Caco-2 (cell line): ENCODE measurements around the gene TMEM266. TPM values are rescaled to one million over a fixed set of nuclear protein-coding genes. Genes with fewer than 3 reads are reported as not detected.

Experiments
- BruUV-seq: library from RNA; stranded (reverse); fragments of 400-500 nt; replicated peaks from 2 replicates; lab custom pipeline; 2021; lab: Mats Ljungman, UMichigan
- CTCF ChIA-PET: fragments of 300-600 bp; sonication (Branson Sonifier 250); formaldehyde crosslinking; loops from one replicate; lab custom pipeline; 2022; ENCODE audit warnings: antibody characterized with exemption; lab: Charles Lee
- POLR2A ChIA-PET: fragments of 300-600 bp; sonication (Branson Sonifier 250); formaldehyde crosslinking; loops from one replicate; lab custom pipeline; 2022; ENCODE audit warnings: antibody characterized with exemption; lab: Charles Lee
- DNase-seq, 2 experiments: peaks; one replicate each; pipeline versions ENCODE4 v3.0.0 to v3.0.0-alpha.2; 2020 to 2022
- H3K27me3 ChIP-seq: replicated peaks from 2 replicates; pipeline ENCODE4 v1.6.0; 2011; ENCODE audit warnings: low read length; ENCODE audit not compliant: control insufficient read depth, insufficient read depth
- H3K36me3 ChIP-seq: 2 replicates; pipeline ENCODE4 v1.5.1; 2011; ENCODE audit warnings: low read length; ENCODE audit not compliant: control insufficient read depth, insufficient read depth
- H3K4me1 ChIP-seq: fragments of 250-450 bp; sonication (Bioruptor Pico); 2 replicates; pipeline ENCODE4 v1.5.1; 2020; ENCODE audit warnings: mild to moderate bottlenecking
- H3K4me3 ChIP-seq: 2 replicates; pipeline ENCODE4 v1.5.1; 2011; ENCODE audit warnings: low read depth, mild to moderate bottlenecking, control low read depth, low read length
- H3K9me3 ChIP-seq: fragments of 250-450 bp; sonication (Bioruptor Pico); 2 replicates; pipeline ENCODE4 v1.5.1; 2020; ENCODE audit warnings: mild to moderate bottlenecking, moderate library complexity
- H3K27ac Mint-ChIP-seq: one replicate; pipeline ENCODE4 v1.8.0; 2022; ENCODE audit warnings: mixed read lengths; ENCODE audit not compliant: unreplicated experiment
- H3K27me3 Mint-ChIP-seq: one replicate; pipeline ENCODE4 v1.8.0; 2022; ENCODE audit warnings: mixed read lengths; ENCODE audit not compliant: insufficient read depth, unreplicated experiment
- H3K36me3 Mint-ChIP-seq: one replicate; pipeline ENCODE4 v1.8.0; 2022; ENCODE audit warnings: mild to moderate bottlenecking, mixed read lengths; ENCODE audit not compliant: insufficient read depth, unreplicated experiment
- H3K4me1 Mint-ChIP-seq: one replicate; pipeline ENCODE4 v1.8.0; 2022; ENCODE audit warnings: low read depth, mixed read lengths; ENCODE audit not compliant: unreplicated experiment
- H3K4me3 Mint-ChIP-seq: one replicate; pipeline ENCODE4 v1.8.0; 2022; ENCODE audit warnings: mild to moderate bottlenecking, moderate library complexity, mixed read lengths; ENCODE audit not compliant: unreplicated experiment
- H3K9me3 Mint-ChIP-seq: one replicate; pipeline ENCODE4 v1.8.0; 2022; ENCODE audit warnings: mixed read lengths; ENCODE audit not compliant: unreplicated experiment
- CTCF ChIP-seq, 2 experiments: fragments of 200-600 bp in 1 of 2; IDR thresholded peaks; 1 replicate in 1 of 2; 2 replicates in 1 of 2; pipeline versions ENCODE4 v1.5.1 to v1.8.0; 2011 to 2022; ENCODE audit warnings: antibody characterized with exemption in 1 of 2, control low read depth in 1 of 2, inconsistent platforms in 1 of 2, low read depth in 1 of 2, low read length in 1 of 2, mild to moderate bottlenecking in 1 of 2, moderate library complexity in 1 of 2; ENCODE audit not compliant: insufficient read depth in 1 of 2, severe bottlenecking in 1 of 2, unreplicated experiment in 1 of 2
- intact Hi-C: fragments of 100-400 bp; cut with micrococcal nuclease; formaldehyde crosslinking; loops from one replicate; pipeline ENCODE4 v1.10.0; 2022; ENCODE audit not compliant: unreplicated experiment
- total RNA-seq: library from RNA; stranded (reverse); gene quantifications from 2 replicates; pipeline ENCODE4 v1.2.3, GENCODE V29; 2022

TMEM266 gene
- total RNA-seq, 1 experiment from 2014 or later = 0.27 TPM

GRCh38 chr15:76155731-76156130 is 95.9 kb downstream of the TMEM266 start:
- H3K27me3 ChIP-seq = no peaks in the 10 kb centered on the region
- ChIA-PET CTCF (no interaction called here), POLR2A (no interaction called here)
- Mint-ChIP-seq H3K4me1 (peaks cover 7% of the 10 kb centered on the region), H3K27me3 (no peaks in the 10 kb centered on the region), H3K36me3 (peaks cover 5% of the 10 kb centered on the region), H3K4me3 (no peak overlapping the region), H3K9me3 (no peaks in the 10 kb centered on the region), H3K27ac (no peak overlapping the region)
- no peak for TF ChIP-seq CTCF (IDR thresholded peaks at IDR 0.05; ENCODE audit: insufficient read depth in 1 of 2, low read depth in 1 of 2, low read length in 1 of 2, severe bottlenecking in 1 of 2, unreplicated experiment in 1 of 2)
- H3K4me3 ChIP-seq = no peak overlapping the region
- no peaks in the 10 kb centered on the region for H3K36me3 ChIP-seq
- no peaks in the 10 kb centered on the region for H3K4me1 ChIP-seq
- no peak for DNase-seq
- no peaks in the 10 kb centered on the region for H3K9me3 ChIP-seq
- intact Hi-C loops = no loop called here
- no TSS peak for BruUV-seq

DNA sequence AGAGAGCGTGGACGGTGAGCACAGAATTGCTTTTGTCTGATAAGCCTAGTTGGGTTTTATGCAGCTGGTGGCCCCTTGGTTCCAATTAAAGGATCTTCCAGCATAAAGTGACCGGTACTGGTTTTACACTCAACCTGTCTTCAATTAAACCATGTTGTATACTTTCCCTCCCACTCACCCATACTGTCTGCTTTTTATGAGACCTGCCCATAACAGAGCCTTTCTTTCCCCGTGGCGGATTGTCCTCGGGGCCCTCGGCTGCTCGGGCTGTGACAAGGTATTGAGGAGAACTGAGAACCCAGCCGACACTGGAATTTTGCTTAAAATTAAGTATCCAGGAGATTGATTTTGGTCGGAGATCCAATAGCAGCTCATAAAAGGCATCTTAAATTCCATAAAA is 98.4 kb downstream of the TMEM266 start:
- peaks cover 3% of the 10 kb centered on the region; the same call in 1 of the 2 replicates for H3K4me1 ChIP-seq
- H3K9me3 Mint-ChIP-seq = no peaks in the 10 kb centered on the region
- no peaks in the 10 kb centered on the region for H3K36me3 ChIP-seq
- ChIA-PET POLR2A (no interaction called here), CTCF (no interaction called here)
- no peaks in the 10 kb centered on the region for H3K27me3 Mint-ChIP-seq
- no peak for TF ChIP-seq CTCF (IDR thresholded peaks at IDR 0.05; ENCODE audit: insufficient read depth in 1 of 2, low read depth in 1 of 2, low read length in 1 of 2, severe bottlenecking in 1 of 2, unreplicated experiment in 1 of 2)
- no peak for DNase-seq
- no peaks in the 10 kb centered on the region for H3K9me3 ChIP-seq
- no peaks in the 10 kb centered on the region for H3K4me1 Mint-ChIP-seq
- peaks cover 5% of the 10 kb centered on the region for H3K36me3 Mint-ChIP-seq
- H3K4me3 ChIP-seq = no peak overlapping the region
- intact Hi-C loops = no loop called here
- H3K4me3 Mint-ChIP-seq = no peak overlapping the region
- no peak overlapping the region for H3K27ac Mint-ChIP-seq
- no peaks in the 10 kb centered on the region for H3K27me3 ChIP-seq
- BruUV-seq = no TSS peak

DNA sequence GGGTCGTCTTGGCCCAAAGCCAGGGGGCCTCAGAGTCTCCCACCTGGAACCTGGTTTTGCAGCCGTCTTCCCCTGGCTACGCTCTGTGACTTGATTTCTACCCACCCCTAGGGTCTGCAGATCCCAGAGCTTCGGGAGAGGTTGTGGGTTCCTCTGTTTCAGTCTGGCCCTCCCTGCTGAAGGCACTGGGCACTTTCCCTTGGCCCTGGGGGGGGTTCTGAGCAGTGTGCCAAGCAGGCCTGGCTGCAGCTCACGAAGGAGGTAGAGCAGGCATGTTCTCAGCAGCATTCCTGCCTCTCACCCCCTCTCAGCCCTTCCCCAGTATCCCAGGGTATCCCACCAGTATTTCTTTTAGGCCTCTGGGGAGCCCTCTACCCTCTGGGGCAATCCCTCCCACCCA is 99.0 kb downstream of the TMEM266 start:
- ChIA-PET POLR2A (no interaction called here), CTCF (no interaction called here)
- H3K27ac Mint-ChIP-seq = no peak overlapping the region
- intact Hi-C loops = no loop called here
- Histone ChIP-seq H3K9me3 (no peaks in the 10 kb centered on the region), H3K36me3 (no peaks in the 10 kb centered on the region), H3K4me3 (no peak overlapping the region), H3K4me1 (peaks cover 9% of the 10 kb centered on the region; the same call in 1 of the 2 replicates), H3K27me3 (no peaks in the 10 kb centered on the region)
- peaks cover 5% of the 10 kb centered on the region for H3K36me3 Mint-ChIP-seq
- no peaks in the 10 kb centered on the region for H3K4me1 Mint-ChIP-seq
- no peaks in the 10 kb centered on the region for H3K9me3 Mint-ChIP-seq
- H3K27me3 Mint-ChIP-seq = no peaks in the 10 kb centered on the region
- DNase-seq = no peak
- BruUV-seq = no TSS peak
- no peak for TF ChIP-seq CTCF (IDR thresholded peaks at IDR 0.05; ENCODE audit: insufficient read depth in 1 of 2, low read depth in 1 of 2, low read length in 1 of 2, severe bottlenecking in 1 of 2, unreplicated experiment in 1 of 2)
- no peak overlapping the region for H3K4me3 Mint-ChIP-seq
